NCI-H2171 (cell line): ENCODE data around the gene RFX7.
A peak's percentile ranks its signal among the peaks of the same experiment; 100 is the strongest.

Source experiments
- DNase-seq: peaks from one replicate; lab custom pipeline; 2025; lab: John Stamatoyannopoulos, UW

Gene RFX7

GRCh38 chr15:56126409-56126808, 117.3 kb downstream of the RFX7 start:
- no peak for DNase-seq

DNA sequence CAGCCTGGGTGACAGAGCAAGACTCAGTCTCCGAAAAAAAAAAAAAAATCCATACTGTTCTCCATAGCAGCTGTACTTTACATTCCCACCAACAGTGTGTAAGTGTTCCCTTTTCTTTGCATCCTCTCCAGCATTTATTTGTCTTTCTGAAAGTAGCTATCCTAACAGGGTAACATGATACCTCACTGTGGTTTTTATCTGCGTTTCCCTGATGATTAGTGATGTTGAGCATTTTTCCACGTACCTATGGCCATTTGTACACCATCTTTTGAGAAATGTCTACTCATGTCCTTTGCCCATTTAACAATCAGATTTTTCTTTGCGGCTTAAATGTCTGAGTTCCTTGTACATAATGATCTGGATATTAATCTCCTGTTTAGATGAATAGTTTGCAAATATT, 119.3 kb downstream of the RFX7 start:
- DNase-seq = no peak

DNA sequence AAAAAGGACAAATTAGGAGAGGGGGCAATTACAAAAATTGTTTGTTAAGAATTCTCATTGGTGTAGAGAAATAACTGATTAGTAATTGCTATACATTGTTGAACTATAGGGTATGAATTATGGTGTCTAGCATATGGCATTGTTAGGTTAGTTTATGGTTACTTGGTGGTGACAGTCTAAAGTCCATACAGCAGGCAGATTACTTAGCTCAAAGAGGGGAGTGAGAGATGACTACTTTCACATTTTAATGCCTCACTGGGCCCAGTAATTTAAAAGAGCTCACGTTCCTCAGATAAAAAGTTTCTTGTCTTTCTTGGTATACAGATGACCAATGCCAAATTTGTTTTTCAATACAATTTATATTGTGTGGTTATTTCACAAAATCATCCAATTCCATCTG, 137.8 kb downstream of the RFX7 start:
- DNase-seq = no peak

- DNase-seq = no peak
Measured at GRCh38 chr15:56102441-56102840, 141.2 kb downstream of the RFX7 start.

DNA sequence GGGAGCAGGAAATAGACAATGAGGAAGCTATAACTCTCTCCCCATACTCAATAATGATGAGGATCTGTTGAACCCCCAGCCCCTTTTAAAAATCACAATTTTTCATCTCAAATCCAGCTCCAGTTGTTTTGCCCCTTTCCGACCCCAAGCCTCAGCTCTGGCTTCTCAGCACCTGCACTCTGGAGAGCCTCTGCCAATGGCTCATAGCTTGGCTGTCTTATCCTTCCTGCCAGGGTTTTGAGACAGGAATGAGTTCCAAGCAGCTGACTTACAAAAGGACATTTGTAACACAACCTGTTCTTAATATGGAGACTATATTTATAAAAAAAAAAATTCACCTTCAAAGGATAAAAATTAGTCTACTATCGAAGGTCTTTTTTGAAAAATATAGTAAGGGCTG, 144.4 kb downstream of the RFX7 start:
- DNase-seq = no peak

DNA sequence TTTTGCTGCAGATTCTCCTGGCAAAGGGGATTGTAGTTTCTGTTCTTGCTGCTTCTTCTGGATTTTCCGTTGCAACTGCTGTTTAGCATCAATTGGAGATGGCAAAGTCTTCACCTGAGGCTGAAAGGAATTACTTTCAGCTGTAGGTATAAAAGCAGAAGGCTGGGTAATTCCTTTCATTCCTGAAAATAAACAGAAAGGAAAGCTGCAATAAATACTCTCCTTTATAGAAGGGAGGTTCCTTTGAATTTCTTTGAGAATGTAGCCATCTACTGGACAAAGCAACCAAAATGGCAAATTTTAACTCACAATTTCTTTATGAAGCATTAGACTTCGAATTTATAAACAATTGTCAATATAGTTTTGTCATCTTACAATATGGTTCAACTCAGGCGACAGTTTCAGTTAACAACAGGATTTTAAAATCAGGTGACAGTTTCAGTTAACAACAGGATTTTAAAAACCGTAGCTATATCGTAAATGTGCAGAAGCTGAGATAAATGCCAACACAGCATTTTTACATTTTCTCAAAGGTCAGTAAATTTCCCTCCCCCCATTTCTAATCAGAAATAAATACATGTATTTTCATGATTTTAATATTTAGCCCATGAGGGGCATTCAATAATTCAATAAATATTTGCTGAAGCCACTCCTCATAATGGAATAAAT, 145.3 kb downstream of the RFX7 start:
- no peak for DNase-seq

DNA sequence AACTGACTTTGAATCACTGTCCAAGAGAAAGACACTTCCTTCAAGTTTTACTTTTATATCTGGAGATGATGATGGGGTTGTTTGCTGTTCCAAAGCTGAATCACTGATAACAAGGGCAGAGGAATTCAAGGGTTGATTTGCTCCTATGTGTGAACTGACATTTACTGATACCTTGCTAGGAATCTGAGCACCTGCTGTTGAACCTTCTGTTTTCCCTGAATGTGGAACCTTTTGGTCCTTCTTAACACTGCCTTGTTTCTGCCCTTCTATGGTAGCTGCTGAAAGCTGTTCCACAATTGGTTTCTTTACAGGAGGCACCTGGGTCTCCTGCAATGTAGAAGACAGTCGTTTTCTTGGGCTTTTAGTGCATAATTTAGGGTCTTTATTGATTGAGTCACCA, 148.3 kb downstream of the RFX7 start:
- DNase-seq = no peak

- no peak for DNase-seq
Measured at GRCh38 chr15:56094171-56094570, 149.5 kb downstream of the RFX7 start.

- no peak for DNase-seq
Measured at GRCh38 chr15:56088389-56088788, 155.3 kb downstream of the RFX7 start.

DNA sequence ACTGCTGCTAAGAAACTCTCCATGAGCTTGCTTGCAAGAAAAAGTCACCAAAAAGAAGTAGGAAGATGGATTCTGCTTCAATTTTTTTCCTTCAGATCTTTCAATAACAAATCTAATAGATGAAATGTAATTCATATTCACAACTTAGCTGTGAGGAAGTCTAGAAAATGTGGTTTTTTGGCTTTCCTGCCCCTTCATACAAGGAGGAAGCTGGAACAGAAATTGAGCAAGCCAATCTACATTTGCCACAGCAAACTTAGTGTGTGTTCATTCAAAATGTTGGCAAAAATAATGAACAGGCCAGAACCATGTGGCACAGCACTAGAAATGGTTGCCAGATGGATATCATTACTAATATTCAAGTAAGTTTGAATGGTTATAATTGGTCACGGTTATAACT, 157.1 kb downstream of the RFX7 start:
- no peak for DNase-seq

DNA sequence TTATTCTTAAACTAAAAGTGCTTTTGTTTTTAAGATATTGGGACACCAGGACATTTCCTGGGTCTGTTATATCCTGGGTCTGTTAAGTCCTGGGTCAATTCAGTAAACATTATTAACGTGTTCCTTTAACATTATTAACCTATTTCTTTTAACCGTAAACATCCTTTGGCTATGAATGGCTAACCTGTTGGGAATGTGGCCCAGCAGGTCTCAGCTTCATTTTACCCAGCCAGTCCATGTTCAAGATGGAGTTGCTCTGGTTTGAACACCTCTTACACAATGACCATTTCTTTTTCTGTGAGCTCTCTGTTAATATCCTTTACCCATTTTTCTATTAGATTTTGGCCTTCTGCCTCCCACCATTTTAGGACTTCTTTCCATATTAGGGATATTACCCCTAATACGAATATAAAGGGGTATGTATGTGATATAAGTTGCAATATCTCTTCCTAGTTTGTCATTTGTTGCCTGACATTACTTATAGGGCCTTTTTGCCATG, 161.4 kb downstream of the RFX7 start:
- DNase-seq = no peak

- DNase-seq = no peak
Measured at GRCh38 chr15:56077081-56077480, 166.6 kb downstream of the RFX7 start.

- peak; percentile 74 for DNase-seq
Measured at GRCh38 chr15:56076640-56077039, 167.0 kb downstream of the RFX7 start.

DNA sequence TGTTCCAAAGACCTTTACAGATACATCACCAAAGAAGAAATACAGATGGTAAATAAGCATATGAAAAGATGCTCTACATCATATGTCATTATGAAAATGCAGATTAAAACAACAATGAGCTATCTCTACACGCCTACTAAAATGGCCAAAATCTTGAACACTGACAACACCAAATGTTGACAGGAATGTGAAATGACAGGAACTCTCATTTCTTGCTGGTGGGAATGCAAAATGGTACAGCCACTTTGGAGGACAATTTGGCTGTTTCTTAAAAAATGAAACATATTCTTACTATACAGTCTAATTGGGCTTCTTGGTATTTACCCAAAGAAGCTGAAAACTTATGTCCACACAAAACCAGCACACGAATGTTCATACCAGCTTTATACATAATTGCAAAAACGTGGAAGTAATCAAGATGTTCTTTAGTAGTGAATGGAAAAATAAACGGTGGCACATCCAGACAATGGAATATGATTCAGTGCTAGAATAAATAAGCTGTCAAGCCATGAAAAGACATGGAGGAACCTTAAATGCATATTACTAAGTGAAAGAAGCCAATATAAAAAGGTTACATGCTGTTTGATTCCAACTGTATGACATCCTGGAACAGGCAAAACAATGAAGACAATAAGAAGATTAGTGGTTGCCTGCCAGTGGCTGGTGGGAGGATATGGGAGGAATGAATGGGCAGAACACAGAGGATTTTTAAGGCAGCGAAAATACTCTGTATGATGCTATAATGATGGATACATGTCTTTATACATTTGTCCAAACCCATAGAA, 169.0 kb downstream of the RFX7 start:
- no peak for DNase-seq

DNA sequence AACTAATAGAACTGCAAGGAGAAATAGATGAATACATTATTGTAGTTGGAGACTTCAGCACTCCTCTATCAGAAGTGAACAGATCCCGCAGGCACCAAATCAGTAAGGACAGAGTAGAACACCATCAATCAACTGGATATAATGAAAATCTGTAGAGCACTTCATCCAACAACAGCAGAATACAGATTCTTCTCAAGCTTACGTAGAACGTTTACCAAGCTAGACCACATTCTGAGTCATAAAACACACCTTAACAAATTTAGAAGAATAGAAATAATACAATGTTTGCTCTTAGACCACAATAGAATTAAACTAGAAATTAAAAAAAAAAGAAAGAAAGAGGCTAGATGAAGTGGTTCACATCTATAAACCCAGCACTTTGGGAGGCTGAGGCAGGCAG, 179.5 kb downstream of the RFX7 start:
- no peak for DNase-seq

GRCh38 chr15:56059716-56060115, 184.0 kb downstream of the RFX7 start:
- no peak for DNase-seq

DNA sequence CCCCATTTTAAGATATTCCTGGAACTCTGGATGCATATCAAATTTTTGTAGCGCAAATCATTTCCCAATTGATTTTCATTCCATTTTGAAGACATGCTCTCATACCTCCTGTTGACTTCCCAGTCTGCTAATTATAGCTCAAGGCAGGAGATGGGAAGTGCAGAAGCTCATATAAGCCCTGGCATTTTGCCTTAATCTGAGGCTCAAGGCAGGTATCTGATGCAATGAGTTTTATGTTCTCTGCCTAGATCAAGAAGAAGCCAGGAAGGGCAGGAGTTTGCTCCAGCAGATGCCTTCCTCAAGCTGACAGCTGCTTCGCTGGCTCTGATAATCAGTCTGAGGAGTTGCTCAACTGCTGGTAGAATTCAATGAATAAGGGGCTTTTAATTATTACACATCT, 184.7 kb downstream of the RFX7 start:
- DNase-seq = peak; percentile 51

DNA sequence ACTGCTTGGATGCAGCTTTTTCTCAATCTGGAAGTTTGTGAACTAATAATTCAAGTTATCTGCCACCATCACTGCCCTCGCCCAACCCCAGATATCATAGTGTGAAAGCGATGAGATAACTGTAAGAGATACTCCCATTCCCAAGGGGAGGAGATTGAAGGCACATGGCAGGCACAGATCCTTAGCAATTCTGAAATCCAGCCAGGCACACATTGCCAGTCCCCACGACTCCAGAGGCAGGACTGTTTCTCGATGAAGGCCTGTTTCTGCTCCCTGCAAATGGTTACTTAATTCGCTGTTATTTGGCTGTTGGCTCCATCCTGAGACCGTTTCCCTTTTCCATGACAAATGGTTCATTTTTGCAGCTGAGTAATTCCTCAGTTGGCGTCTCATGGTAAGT, 187.1 kb downstream of the RFX7 start:
- DNase-seq = no peak

DNA sequence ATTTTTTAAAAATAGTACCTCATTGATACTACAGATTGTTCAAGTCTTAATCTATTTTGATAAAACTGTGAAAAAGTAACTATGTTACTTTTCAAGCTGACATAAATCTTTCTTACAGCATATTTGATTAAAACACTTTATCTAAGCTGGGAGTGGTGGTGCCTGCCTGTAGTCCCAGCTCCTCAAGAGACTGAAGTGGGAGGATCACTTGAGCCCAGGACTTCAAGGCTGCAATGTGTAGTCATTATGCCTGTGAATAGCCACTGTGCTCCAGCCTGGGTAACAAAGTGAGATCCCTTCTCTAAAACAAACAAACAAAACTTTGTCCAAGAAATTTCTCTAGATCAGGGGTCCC, 190.7 kb downstream of the RFX7 start:
- no peak for DNase-seq

GRCh38 chr15:56052395-56053045, 191.2 kb downstream of the RFX7 start:
- peak; percentile 13 for DNase-seq

DNA sequence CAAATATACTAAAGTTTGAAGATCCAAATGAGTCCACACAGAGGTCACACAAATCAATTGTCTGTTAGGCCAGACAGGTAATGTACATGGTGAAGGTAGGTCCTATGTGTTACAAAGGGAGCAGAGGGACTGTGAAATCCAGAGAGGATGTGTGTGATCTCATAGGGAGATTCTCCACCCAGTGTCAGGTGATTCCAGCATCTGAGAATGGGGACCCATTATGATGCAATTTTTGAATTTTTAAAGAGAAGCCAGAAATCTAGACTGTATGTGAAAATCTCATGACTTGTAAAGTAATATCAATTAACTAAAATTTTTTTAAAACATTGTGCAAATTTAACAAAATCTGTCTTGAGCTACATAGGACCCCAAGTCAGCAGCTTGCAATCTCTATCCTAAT, 192.0 kb downstream of the RFX7 start:
- no peak for DNase-seq

DNA sequence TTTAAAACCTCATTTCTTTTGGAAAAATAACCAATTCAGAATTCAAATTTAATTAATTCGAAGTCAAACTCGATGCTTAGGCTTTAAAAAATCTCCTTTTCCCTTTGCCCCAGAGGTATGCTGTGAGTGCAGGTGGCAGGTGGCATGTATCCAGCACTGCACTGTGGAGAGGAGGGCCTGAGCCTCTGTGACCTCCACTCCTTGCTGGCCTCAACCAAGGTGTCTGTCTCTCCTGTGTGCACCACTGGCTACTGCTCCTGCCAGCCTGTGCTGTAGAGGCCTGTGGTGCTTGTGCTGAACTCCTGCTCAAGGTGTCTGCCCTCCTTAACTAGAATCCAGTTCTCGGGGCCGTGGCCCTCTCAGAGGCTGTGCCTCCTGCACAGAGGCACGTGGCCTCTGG, 194.1 kb downstream of the RFX7 start:
- no peak for DNase-seq

DNA sequence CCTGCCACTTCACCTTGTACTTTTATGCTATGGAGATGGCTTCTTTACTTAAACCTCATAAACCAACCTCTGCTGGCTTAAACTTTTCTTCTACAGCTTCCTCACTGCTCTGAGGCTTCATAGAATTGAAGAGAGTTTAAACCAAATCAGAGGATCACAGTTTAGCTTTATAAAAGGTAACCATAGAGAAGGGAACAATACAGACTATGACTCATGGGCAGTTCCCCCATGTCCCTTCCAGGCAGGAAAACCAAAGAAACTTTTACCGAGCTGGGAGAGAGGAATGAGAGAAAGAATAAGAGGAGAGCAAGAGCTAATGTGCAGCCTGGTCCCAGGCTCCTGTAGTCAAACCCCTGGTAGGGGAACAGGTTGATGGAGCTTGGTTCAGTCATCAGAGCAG, 196.3 kb downstream of the RFX7 start:
- DNase-seq = no peak
